RWPE2 (cell line): ENCODE data around the gene NANS.
A peak's percentile ranks its signal among the peaks of the same experiment; 100 is the strongest.

Experiments
- ATAC-seq: fragments of 200-7000 bp; cut with Tn5 transposase; 3 replicates; pipeline ENCODE4 v1.9.1; 2021; ENCODE audit warnings: low read depth
- DNase-seq: peaks from one replicate; pipeline ENCODE4 v3.0.0-alpha.2; 2020; ENCODE audit warnings: low spot score
- H3K27ac ChIP-seq: fragments of 450-650 bp; 2 replicates; pipeline ENCODE4 v1.5.1; 2017; ENCODE audit warnings: mild to moderate bottlenecking; ENCODE audit not compliant: poor library complexity, severe bottlenecking
- H3K27me3 ChIP-seq: fragments of 250-450 bp; sonication (Bioruptor Pico); 2 replicates; pipeline ENCODE4 v1.5.1; 2021; ENCODE audit warnings: mild to moderate bottlenecking, moderate library complexity; ENCODE audit not compliant: insufficient read depth, poor library complexity, severe bottlenecking
- H3K36me3 ChIP-seq: fragments of 250-450 bp; sonication (Bioruptor Pico); 2 replicates; pipeline ENCODE4 v1.5.1; 2020; ENCODE audit warnings: low read depth, mild to moderate bottlenecking, moderate library complexity
- H3K4me1 ChIP-seq: fragments of 250-450 bp; sonication (Bioruptor Pico); 2 replicates; pipeline ENCODE4 v1.5.1; 2021; ENCODE audit warnings: mild to moderate bottlenecking, moderate library complexity; ENCODE audit not compliant: insufficient read depth, poor library complexity, severe bottlenecking
- H3K4me3 ChIP-seq: fragments of 250-450 bp; sonication (Bioruptor Pico); 2 replicates; pipeline ENCODE4 v1.5.1; 2021; ENCODE audit warnings: mild to moderate bottlenecking, moderate library complexity; ENCODE audit not compliant: severe bottlenecking
- H3K9me3 ChIP-seq: fragments of 250-450 bp; sonication (Bioruptor Pico); 2 replicates; pipeline ENCODE4 v1.5.1; 2021; ENCODE audit warnings: mild to moderate bottlenecking, moderate library complexity; ENCODE audit not compliant: severe bottlenecking
- TF ChIP-seq, protein P1 (sequence below): fragments of 450-650 bp; IDR thresholded peaks from one replicate; pipeline ENCODE4 v1.5.1; 2017; ENCODE audit warnings: mild to moderate bottlenecking, moderate library complexity; ENCODE audit not compliant: poor library complexity, severe bottlenecking

NANS gene

DNA sequence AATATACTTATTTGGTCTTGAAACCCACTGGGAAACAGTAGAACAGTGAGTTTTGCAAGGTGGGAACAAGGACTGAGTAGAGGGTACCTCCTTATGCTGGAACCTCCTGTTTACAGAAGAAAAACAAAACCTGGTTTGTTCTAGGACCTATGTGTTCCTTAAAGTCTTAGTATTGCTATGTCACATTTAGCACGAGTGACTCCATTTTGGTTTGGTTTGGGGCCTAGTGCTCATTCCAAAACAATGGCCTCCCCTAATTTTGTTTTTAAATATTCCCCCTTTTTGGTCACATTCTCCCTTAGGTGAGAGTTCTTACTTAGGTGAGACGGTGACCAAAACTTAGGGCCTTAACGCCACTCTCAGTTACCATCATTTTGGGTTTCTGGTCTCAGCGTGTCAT lies 6.2 kb upstream of the NANS start:
- no peak overlapping the region for H3K27ac ChIP-seq
- H3K9me3 ChIP-seq: no peaks in the 10 kb centered on the region
- DNase-seq: no peak
- TF ChIP-seq, protein P1, sequence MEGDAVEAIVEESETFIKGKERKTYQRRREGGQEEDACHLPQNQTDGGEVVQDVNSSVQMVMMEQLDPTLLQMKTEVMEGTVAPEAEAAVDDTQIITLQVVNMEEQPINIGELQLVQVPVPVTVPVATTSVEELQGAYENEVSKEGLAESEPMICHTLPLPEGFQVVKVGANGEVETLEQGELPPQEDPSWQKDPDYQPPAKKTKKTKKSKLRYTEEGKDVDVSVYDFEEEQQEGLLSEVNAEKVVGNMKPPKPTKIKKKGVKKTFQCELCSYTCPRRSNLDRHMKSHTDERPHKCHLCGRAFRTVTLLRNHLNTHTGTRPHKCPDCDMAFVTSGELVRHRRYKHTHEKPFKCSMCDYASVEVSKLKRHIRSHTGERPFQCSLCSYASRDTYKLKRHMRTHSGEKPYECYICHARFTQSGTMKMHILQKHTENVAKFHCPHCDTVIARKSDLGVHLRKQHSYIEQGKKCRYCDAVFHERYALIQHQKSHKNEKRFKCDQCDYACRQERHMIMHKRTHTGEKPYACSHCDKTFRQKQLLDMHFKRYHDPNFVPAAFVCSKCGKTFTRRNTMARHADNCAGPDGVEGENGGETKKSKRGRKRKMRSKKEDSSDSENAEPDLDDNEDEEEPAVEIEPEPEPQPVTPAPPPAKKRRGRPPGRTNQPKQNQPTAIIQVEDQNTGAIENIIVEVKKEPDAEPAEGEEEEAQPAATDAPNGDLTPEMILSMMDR: no peak
- H3K4me1 ChIP-seq: no peaks in the 10 kb centered on the region
- H3K27me3 ChIP-seq: no peaks in the 10 kb centered on the region
- H3K4me3 ChIP-seq: no peak overlapping the region
- ATAC-seq: no peak
- no peaks in the 10 kb centered on the region for H3K36me3 ChIP-seq

- Histone ChIP-seq H3K27ac (no peak overlapping the region), H3K4me3 (no peak overlapping the region), H3K36me3 (peaks cover 3% of the 10 kb centered on the region; the same call in 1 of the 2 replicates), H3K9me3 (no peaks in the 10 kb centered on the region), H3K4me1 (peaks cover 6% of the 10 kb centered on the region), H3K27me3 (no peaks in the 10 kb centered on the region)
- DNase-seq: no peak
- ATAC-seq: no peak
- TF ChIP-seq, protein P1: no peak
Observed at GRCh38 chr9:98054376-98054951, 2.1 kb upstream of the NANS start.

- peak overlapping the region; percentile 48 for H3K27ac ChIP-seq
- H3K4me1 ChIP-seq: peaks cover 6% of the 10 kb centered on the region
- ATAC-seq (no peak), DNase-seq (no peak)
- TF ChIP-seq, protein P1: no peak
- H3K4me3 ChIP-seq: peak overlapping the region; percentile 84
- no peaks in the 10 kb centered on the region for H3K27me3 ChIP-seq
- peaks cover 27% of the 10 kb centered on the region for H3K36me3 ChIP-seq
- no peaks in the 10 kb centered on the region for H3K9me3 ChIP-seq
Observed at GRCh38 chr9:98057138-98057799, 737 bp downstream of the NANS start.

DNA sequence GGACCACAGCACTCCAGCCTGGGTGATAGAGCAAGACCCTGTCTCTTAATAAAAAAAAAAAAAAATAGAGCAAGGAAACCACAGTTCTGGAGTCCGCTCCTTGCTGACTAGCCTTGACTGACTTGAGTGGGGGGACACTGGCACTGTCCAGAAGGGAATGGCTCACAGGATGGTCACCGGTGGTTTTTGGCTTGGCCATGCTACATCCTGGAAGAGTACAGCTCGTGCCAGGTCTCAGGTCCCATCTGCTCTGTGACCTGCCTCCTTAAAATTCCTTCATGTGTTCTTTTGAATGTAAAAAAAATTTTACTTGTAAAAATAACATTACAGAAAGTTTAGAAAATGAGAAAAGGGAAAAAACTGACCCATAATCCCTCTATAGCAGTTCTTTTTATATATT lies 5.6 kb downstream of the NANS start:
- Histone ChIP-seq H3K4me3 (no peak overlapping the region), H3K27me3 (no peaks in the 10 kb centered on the region), H3K9me3 (no peaks in the 10 kb centered on the region), H3K36me3 (peaks cover 71% of the 10 kb centered on the region), H3K27ac (no peak overlapping the region), H3K4me1 (peaks cover 6% of the 10 kb centered on the region)
- ATAC-seq (no peak), DNase-seq (no peak)
- TF ChIP-seq, protein P1: no peak
